IMR-90 (cell line): ENCODE measurements around the gene RIPOR3. TPM values are rescaled to one million over a fixed set of nuclear protein-coding genes. Genes with fewer than 3 reads are reported as not detected.

ENCODE experiments used
- ATAC-seq: fragments of 200-7000 bp; cut with Tn5 transposase; 2 replicates; pipeline ENCODE4 v1.9.1; 2020; ENCODE audit warnings: low read depth, mild to moderate bottlenecking, moderate library complexity
- BruUV-seq: library from RNA; stranded (reverse); fragments of 400-500 nt; replicated peaks from 2 replicates; lab custom pipeline; 2021; lab: Mats Ljungman, UMichigan
- CTCF ChIA-PET: fragments of 300-600 bp; formaldehyde crosslinking; extraction: SDS; loops from one replicate; lab custom pipeline; 2021; ENCODE audit warnings: antibody characterized with exemption; lab: Yijun Ruan, JAX
- POLR2A ChIA-PET: fragments of 300-600 bp; sonication (Branson Sonifier 250); formaldehyde crosslinking; loops from one replicate; lab custom pipeline; 2022; ENCODE audit warnings: antibody characterized with exemption; ENCODE audit not compliant: unreplicated experiment; lab: Charles Lee
- DNase-seq: peaks from one replicate; pipeline ENCODE4 v3.0.0; 2013
- H2AFZ ChIP-seq: replicated peaks from 2 replicates; pipeline ENCODE3; 2013; ENCODE audit warnings: low read length, mild to moderate bottlenecking; ENCODE audit not compliant: poor library complexity
- H2AK5ac ChIP-seq: 2 replicates; pipeline ENCODE4 v1.6.1; 2013; ENCODE audit warnings: low read depth, low read length, inconsistent platforms
- H2AK9ac ChIP-seq: replicated peaks from 2 replicates; pipeline ENCODE3; 2013; ENCODE audit warnings: mild to moderate bottlenecking, low read depth, low read length, moderate library complexity; ENCODE audit not compliant: poor library complexity
- H2BK120ac ChIP-seq: 2 replicates; pipeline ENCODE4 v1.6.1; 2013; ENCODE audit warnings: low read depth, low read length, inconsistent platforms
- H2BK15ac ChIP-seq: 3 replicates; pipeline ENCODE4 v1.6.1; 2013; ENCODE audit warnings: low read depth, low read length, inconsistent platforms
- H2BK20ac ChIP-seq: 2 replicates; pipeline ENCODE4 v1.6.1; 2013; ENCODE audit warnings: low read depth, mild to moderate bottlenecking, inconsistent platforms, low read length, moderate library complexity
- H2BK5ac ChIP-seq: 2 replicates; pipeline ENCODE4 v1.6.1; 2013; ENCODE audit warnings: mild to moderate bottlenecking, low read depth, low read length, inconsistent platforms; ENCODE audit not compliant: poor library complexity, severe bottlenecking
- H3K14ac ChIP-seq: replicated peaks from 2 replicates; pipeline ENCODE4 v1.6.1; 2013; ENCODE audit warnings: low read depth, low read length, inconsistent platforms
- H3K18ac ChIP-seq: 2 replicates; pipeline ENCODE4 v1.6.1; 2013; ENCODE audit warnings: low read depth, low read length, control low read depth
- H3K23ac ChIP-seq: 2 replicates; pipeline ENCODE4 v1.6.1; 2013; ENCODE audit warnings: low read depth, low read length, inconsistent platforms
- H3K27ac ChIP-seq: 2 replicates; pipeline ENCODE4 v1.5.1; 2013; ENCODE audit warnings: mild to moderate bottlenecking, control low read depth, low read length; ENCODE audit not compliant: insufficient read depth
- H3K27me3 ChIP-seq: 2 replicates; pipeline ENCODE4 v1.6.1; 2013; ENCODE audit warnings: low read length; ENCODE audit not compliant: control insufficient read depth, insufficient read depth
- H3K36me3 ChIP-seq: 2 replicates; pipeline ENCODE4 v1.6.1; 2013; ENCODE audit warnings: low read length, mixed read lengths; ENCODE audit not compliant: control insufficient read depth, insufficient read depth
- H3K4ac ChIP-seq: 2 replicates; pipeline ENCODE4 v1.6.1; 2013; ENCODE audit warnings: low read depth, low read length, inconsistent platforms
- H3K4me1 ChIP-seq: 2 replicates; pipeline ENCODE4 v1.6.1; 2013; ENCODE audit warnings: low read length, mixed read lengths; ENCODE audit not compliant: control insufficient read depth, insufficient read depth
- H3K4me2 ChIP-seq: 2 replicates; pipeline ENCODE4 v1.6.1; 2013; ENCODE audit warnings: low read depth, mild to moderate bottlenecking, control low read depth, low read length, moderate library complexity
- H3K4me3 ChIP-seq: 2 replicates; pipeline ENCODE4 v1.5.1; 2013; ENCODE audit warnings: low read depth, mild to moderate bottlenecking, control low read depth, low read length, moderate library complexity; ENCODE audit not compliant: insufficient read depth
- H3K56ac ChIP-seq: 2 replicates; pipeline ENCODE4 v1.6.1; 2013; ENCODE audit warnings: low read length, inconsistent platforms; ENCODE audit not compliant: insufficient read depth; ENCODE audit errors: extremely low read depth
- H3K79me1 ChIP-seq, 2 experiments: 2 replicates each; pipeline ENCODE4 v1.6.1; 2013; ENCODE audit warnings: low read length in 2 of 2, inconsistent platforms in 1 of 2, low read depth in 1 of 2
- H3K9ac ChIP-seq: 2 replicates; pipeline ENCODE4 v1.6.1; 2013; ENCODE audit warnings: low read depth, low read length, control low read depth
- H3K9me1 ChIP-seq: 2 replicates; pipeline ENCODE4 v1.6.1; 2013; ENCODE audit warnings: low read length, inconsistent platforms; ENCODE audit not compliant: insufficient read depth
- H3K9me3 ChIP-seq: 2 replicates; pipeline ENCODE4 v1.6.1; 2013; ENCODE audit warnings: low read length; ENCODE audit not compliant: control insufficient read depth, insufficient read depth
- H4K20me1 ChIP-seq: 2 replicates; pipeline ENCODE4 v1.6.1; 2013; ENCODE audit warnings: low read length, inconsistent platforms; ENCODE audit not compliant: insufficient read depth
- H4K5ac ChIP-seq: 2 replicates; pipeline ENCODE4 v1.6.1; 2013; ENCODE audit warnings: mild to moderate bottlenecking, low read depth, low read length, control low read depth
- H4K8ac ChIP-seq, 2 experiments: 2 replicates each; pipeline ENCODE4 v1.6.1; 2013; ENCODE audit warnings: low read depth in 2 of 2, low read length in 2 of 2, control low read depth in 1 of 2, inconsistent platforms in 1 of 2
- H4K91ac ChIP-seq: 2 replicates; pipeline ENCODE4 v1.6.1; 2013; ENCODE audit warnings: low read depth, low read length, inconsistent platforms; ENCODE audit not compliant: insufficient read depth
- CEBPB ChIP-seq: IDR thresholded peaks from 2 replicates; pipeline ENCODE4 v1.6.1; 2012; ENCODE audit warnings: low read depth, low read length, improper control_type of control experiment
- CHD1 ChIP-seq: IDR thresholded peaks from 2 replicates; pipeline ENCODE4 v1.6.1; 2012; ENCODE audit warnings: low read depth, low read length, improper control_type of control experiment
- POLR2A ChIP-seq: IDR thresholded peaks from 2 replicates; pipeline ENCODE4 v1.6.1; 2012; ENCODE audit warnings: mild to moderate bottlenecking, low read depth, low read length
- RAD21 ChIP-seq: IDR thresholded peaks from 2 replicates; pipeline ENCODE4 v1.6.1; 2012; ENCODE audit warnings: low read length, improper control_type of control experiment
- RFX5 ChIP-seq: IDR thresholded peaks from 2 replicates; pipeline ENCODE4 v1.8.0; 2012; ENCODE audit warnings: low read depth, mild to moderate bottlenecking, low read length, moderate library complexity
- SMC3 ChIP-seq: fragments of 150-350 bp; IDR thresholded peaks from 2 replicates; pipeline ENCODE4 v1.6.1; 2016; ENCODE audit warnings: low read depth, mild to moderate bottlenecking, antibody characterized with exemption, low read length, moderate library complexity
- WGBS, 2 experiments: methylation state at CpG; one replicate each; pipeline versions ENCODE4 v1.1.5 to v1.1.7; 2013; ENCODE audit warnings: missing lambda C conversion rate in 2 of 2; ENCODE audit not compliant: insufficient read length in 1 of 2; ENCODE audit errors: extremely low coverage in 2 of 2; 5-methylcytosine and 5-hydroxymethylcytosine counted together
- dilution Hi-C: fragments of 300-500 bp; cut with HindIII; formaldehyde crosslinking; loops from one replicate; pipeline ENCODE4 v1.14.3; 2018; ENCODE audit warnings: low sequenced_read_pairs; ENCODE audit not compliant: unreplicated experiment
- in situ Hi-C: fragments of 300-500 bp; cut with MboI; formaldehyde crosslinking; loops from 3 replicates; pipeline ENCODE4 v1.14.3; 2019; ENCODE audit warnings: low sequenced_read_pairs, inconsistent platforms, mixed read lengths
- intact Hi-C: fragments of 100-400 bp; cut with micrococcal nuclease; formaldehyde crosslinking; loops from 2 replicates; pipeline ENCODE4 v1.10.0; 2022
- polyA plus RNA-seq, 3 experiments: library from polyadenylated mRNA; depleted of rRNA; stranded (reverse); fragments of >200 nt; gene quantifications; 2 replicates each; pipeline ENCODE4 v1.2.3, GENCODE V29; 2012; ENCODE audit warnings: low replicate concordance in 1 of 3
- total RNA-seq: library from RNA; depleted of rRNA; stranded (reverse); fragments of >200 nt; gene quantifications from 2 replicates; pipeline ENCODE4 v1.2.3, GENCODE V29; 2012
- TF ChIP-seq, protein P1 (sequence below): fragments of 150-350 bp; IDR thresholded peaks from 2 replicates; pipeline ENCODE4 v1.6.1; 2017; ENCODE audit warnings: mild to moderate bottlenecking, antibody characterized with exemption, low read length, low read depth
- TF ChIP-seq, protein P2 (sequence below): fragments of 150-350 bp; IDR thresholded peaks from 2 replicates; pipeline ENCODE4 v1.6.1; 2016; ENCODE audit warnings: low read depth, mild to moderate bottlenecking, low read length, moderate library complexity, borderline replicate concordance
- TF ChIP-seq, protein P3 (sequence below): conservative IDR thresholded peaks from 2 replicates; pipeline ENCODE4 v1.5.1; 2012; ENCODE audit warnings: mild to moderate bottlenecking, low read depth, low read length, improper control_type of control experiment

Gene RIPOR3
- total and polyA plus RNA-seq, 2 of the 4 experiments (the other 2 are of a cell fraction): 0.54 to 1.7 TPM

DNA sequence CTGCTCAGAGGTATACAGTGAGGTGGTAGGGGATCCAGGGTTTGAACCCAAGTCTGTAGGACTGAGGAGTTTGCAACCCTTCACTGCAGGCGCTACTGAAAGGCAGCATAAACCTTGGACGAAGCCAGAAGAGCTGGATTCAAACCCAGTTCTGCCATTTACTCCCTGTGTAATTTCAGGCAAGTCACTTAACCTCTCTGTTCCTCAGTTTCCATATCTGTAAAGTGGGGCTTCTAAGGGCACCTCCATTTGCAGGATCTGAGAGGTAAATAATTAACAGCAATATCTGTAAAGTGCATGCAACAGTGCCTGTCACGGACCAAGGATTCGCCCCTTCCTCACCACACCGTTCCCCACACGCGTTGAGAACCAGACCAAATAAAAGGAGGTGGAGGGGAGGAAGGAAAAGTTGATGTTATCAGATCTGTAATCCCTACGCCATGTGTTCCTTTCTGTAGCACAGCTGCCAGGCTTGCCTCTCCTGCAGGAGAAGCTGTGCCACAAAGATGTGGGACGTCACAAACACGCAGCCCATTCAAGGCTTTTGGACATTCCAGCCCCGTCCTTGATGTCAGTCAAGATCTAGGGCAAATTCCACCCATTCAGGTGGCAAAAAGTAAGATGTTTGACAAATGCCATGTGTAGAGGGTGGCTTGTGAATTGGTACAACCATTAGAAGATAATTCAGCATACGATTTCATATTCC is 9.8 kb downstream of the RIPOR3 start:
- Histone ChIP-seq H3K56ac (no peak overlapping the region), H2BK20ac (no peak overlapping the region), H4K8ac (no peak overlapping the region), H3K9me3 (no peaks in the 10 kb centered on the region), H3K27ac (no peak overlapping the region), H3K4me1 (peaks cover 9% of the 10 kb centered on the region; the same call in 1 of the 2 replicates), H3K4ac (no peak overlapping the region), H3K14ac (no peak overlapping the region), H3K79me1 (peaks cover 0 to 7% of the 10 kb centered on the region in 2 experiments; a peak in 1 of 4 replicates), H2AK9ac (no peak overlapping the region), H4K5ac (no peak overlapping the region), H3K23ac (no peak overlapping the region), H2BK5ac (no peak overlapping the region), H3K9me1 (peaks cover 13% of the 10 kb centered on the region), H4K20me1 (0 out of 2 replicates have a peak, but pooled peaks cover 3% of the 10 kb centered on the region), H3K27me3 (no peaks in the 10 kb centered on the region), H3K18ac (no peak overlapping the region), H2AFZ (no peak overlapping the region), H2AK5ac (no peak overlapping the region), H3K9ac (no peak overlapping the region), H4K91ac (no peak overlapping the region), H2BK120ac (no peak overlapping the region), H3K36me3 (no peaks in the 10 kb centered on the region), H2BK15ac (no peak overlapping the region), H3K4me3 (no peak overlapping the region), H3K4me2 (no peak overlapping the region)
- intact Hi-C loops: no loop called here
- no peak for DNase-seq
- ATAC-seq: no peak
- ChIA-PET CTCF (interaction anchor here (0.6 kb wide), 1 partner anchor 831 kb away, joined by 3 read pairs; no protein-coding TSS in a partner anchor), POLR2A (interaction anchor here (0.6 kb wide), 1 partner anchor 10 kb away, joined by 7 read pairs; the partner anchor contains the start of gene RIPOR3)
- BruUV-seq: no TSS peak
- in situ Hi-C loops: no loop called here
- dilution Hi-C loops: no loop called here
- WGBS, 2 experiments: 90% methylated on average over 4 of the region's 12 CpGs; no CpG with 5 or more reads in 1 of the 2 experiments
- TF ChIP-seq CHD1: no peak
- TF ChIP-seq RFX5: no peak
- TF ChIP-seq CEBPB: no peak
- TF ChIP-seq, protein P1, sequence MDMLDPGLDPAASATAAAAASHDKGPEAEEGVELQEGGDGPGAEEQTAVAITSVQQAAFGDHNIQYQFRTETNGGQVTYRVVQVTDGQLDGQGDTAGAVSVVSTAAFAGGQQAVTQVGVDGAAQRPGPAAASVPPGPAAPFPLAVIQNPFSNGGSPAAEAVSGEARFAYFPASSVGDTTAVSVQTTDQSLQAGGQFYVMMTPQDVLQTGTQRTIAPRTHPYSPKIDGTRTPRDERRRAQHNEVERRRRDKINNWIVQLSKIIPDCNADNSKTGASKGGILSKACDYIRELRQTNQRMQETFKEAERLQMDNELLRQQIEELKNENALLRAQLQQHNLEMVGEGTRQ: no peak
- TF ChIP-seq SMC3: no peak
- TF ChIP-seq, protein P2, sequence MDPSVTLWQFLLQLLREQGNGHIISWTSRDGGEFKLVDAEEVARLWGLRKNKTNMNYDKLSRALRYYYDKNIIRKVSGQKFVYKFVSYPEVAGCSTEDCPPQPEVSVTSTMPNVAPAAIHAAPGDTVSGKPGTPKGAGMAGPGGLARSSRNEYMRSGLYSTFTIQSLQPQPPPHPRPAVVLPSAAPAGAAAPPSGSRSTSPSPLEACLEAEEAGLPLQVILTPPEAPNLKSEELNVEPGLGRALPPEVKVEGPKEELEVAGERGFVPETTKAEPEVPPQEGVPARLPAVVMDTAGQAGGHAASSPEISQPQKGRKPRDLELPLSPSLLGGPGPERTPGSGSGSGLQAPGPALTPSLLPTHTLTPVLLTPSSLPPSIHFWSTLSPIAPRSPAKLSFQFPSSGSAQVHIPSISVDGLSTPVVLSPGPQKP: no peak
- no peak for TF ChIP-seq POLR2A
- TF ChIP-seq, protein P3, sequence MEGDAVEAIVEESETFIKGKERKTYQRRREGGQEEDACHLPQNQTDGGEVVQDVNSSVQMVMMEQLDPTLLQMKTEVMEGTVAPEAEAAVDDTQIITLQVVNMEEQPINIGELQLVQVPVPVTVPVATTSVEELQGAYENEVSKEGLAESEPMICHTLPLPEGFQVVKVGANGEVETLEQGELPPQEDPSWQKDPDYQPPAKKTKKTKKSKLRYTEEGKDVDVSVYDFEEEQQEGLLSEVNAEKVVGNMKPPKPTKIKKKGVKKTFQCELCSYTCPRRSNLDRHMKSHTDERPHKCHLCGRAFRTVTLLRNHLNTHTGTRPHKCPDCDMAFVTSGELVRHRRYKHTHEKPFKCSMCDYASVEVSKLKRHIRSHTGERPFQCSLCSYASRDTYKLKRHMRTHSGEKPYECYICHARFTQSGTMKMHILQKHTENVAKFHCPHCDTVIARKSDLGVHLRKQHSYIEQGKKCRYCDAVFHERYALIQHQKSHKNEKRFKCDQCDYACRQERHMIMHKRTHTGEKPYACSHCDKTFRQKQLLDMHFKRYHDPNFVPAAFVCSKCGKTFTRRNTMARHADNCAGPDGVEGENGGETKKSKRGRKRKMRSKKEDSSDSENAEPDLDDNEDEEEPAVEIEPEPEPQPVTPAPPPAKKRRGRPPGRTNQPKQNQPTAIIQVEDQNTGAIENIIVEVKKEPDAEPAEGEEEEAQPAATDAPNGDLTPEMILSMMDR: no peak
- no peak for TF ChIP-seq RAD21
